ENCODE measurements around the gene DAP3. TPM values are rescaled to one million over a fixed set of nuclear protein-coding genes. Genes with fewer than 3 reads are reported as not detected.
"Not testable (repeated sequence)": the region's sequence is repeated elsewhere in the genome, so short reads cannot be mapped to it uniquely, and the experiment has no call there.

DAP3 gene
- total and polyA plus RNA-seq, 4 donors: 50.0 to 101 (median 92.3) TPM

GRCh38 chr1:155698382-155699038 is 9.6 kb downstream of the DAP3 start:
- H3K4me1 ChIP-seq (ENCODE audit: control insufficient read depth in 5 of 5, insufficient read depth in 5 of 5, low read length in 5 of 5): peaks cover 0 to 14% (median 0%) of the 10 kb centered on the region in 5 donors
- no peaks in the 10 kb centered on the region for H3K36me3 ChIP-seq (ENCODE audit: control insufficient read depth in 4 of 4, insufficient read depth in 4 of 4, low read length in 4 of 4)
- ATAC-seq (ENCODE audit: insufficient read depth, low FRiP score) (no peak), DNase-seq (no peak)
- H3K4me3 ChIP-seq: no peak overlapping the region
- WGBS, 2 donors: 95% methylated on average over 13 of the region's 13 CpGs
- TF ChIP-seq CTCF (IDR thresholded peaks at IDR 0.05; ENCODE audit: control extremely low read depth, extremely low read depth): no peak
- H3K9ac ChIP-seq (ENCODE audit: insufficient read depth in 1 of 2, low read length in 2 of 2): no peak overlapping the region
- no peaks in the 10 kb centered on the region for H3K27me3 ChIP-seq (ENCODE audit: control insufficient read depth in 3 of 3, insufficient read depth in 3 of 3, low read length in 2 of 3)
- no peaks in the 10 kb centered on the region for H3K9me3 ChIP-seq (ENCODE audit: control insufficient read depth in 4 of 4, insufficient read depth in 3 of 4, low read length in 3 of 4)
- H3K27ac ChIP-seq (ENCODE audit: low read depth in 1 of 2, low read length in 1 of 2): no peak overlapping the region

DNA sequence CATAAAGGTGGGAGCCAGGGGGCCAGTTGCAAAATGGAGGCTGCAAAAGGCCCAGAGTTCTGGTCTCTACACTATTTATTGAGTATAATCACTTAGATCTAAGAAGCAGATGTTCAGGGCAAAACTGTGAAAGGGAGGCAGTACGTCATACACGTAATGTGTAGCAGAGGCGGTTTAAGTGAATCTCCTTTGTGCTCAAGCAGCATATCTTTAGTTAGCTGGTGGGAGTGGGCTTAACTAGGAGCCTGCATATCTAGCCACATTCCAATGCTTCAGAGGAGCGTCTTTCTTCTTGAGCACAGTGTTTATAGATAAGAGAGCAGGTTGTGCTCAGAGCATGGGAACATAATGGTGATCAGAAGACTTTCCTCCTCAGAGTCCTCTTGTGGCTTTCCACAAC is 10.2 kb downstream of the DAP3 start:
- not testable (repeated sequence) for ATAC-seq (ENCODE audit: insufficient read depth, low FRiP score)
- 89 to 91% methylated on average over 4 of the region's 4 CpGs for WGBS, 2 donors
- peaks cover 0 to 14% (median 0%) of the 10 kb centered on the region in 5 donors for H3K4me1 ChIP-seq (ENCODE audit: control insufficient read depth in 5 of 5, insufficient read depth in 5 of 5, low read length in 5 of 5)

DNA sequence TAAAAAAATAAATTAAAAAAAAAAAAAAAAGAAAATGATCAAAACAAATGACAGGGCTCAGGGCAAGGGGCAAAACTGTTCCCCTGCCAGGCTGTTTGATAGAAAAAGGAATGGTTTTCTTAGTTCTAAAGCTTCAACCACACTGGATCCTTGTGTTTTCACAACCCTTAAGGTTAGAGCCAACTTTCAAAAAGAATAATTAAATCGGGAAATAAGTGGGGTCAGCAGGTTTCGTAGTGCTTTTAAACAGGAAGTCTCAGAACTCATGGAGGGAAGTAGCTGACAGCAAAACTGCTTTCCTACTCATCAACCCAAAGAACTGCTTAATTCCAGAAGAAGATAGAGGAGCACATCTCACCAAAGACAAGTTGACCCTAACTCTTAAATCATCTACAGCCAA is 12.8 kb downstream of the DAP3 start:
- not testable (repeated sequence) for ATAC-seq (ENCODE audit: insufficient read depth, low FRiP score)
- peaks cover 0 to 14% (median 0%) of the 10 kb centered on the region in 5 donors for H3K4me1 ChIP-seq (ENCODE audit: control insufficient read depth in 5 of 5, insufficient read depth in 5 of 5, low read length in 5 of 5)

More for the DNA sequence above, 10.2 kb downstream of the DAP3 start:
- peak in 1 of 3 donors; percentile 1 for DNase-seq
- not testable (repeated sequence) for H3K36me3 ChIP-seq (ENCODE audit: control insufficient read depth in 4 of 4, insufficient read depth in 4 of 4, low read length in 4 of 4); H3K4me3 ChIP-seq; H3K27me3 ChIP-seq (ENCODE audit: control insufficient read depth in 3 of 3, insufficient read depth in 3 of 3, low read length in 2 of 3); H3K9me3 ChIP-seq (ENCODE audit: control insufficient read depth in 4 of 4, insufficient read depth in 3 of 4, low read length in 3 of 4); H3K27ac ChIP-seq (ENCODE audit: low read depth in 1 of 2, low read length in 1 of 2); H3K9ac ChIP-seq (ENCODE audit: insufficient read depth in 1 of 2, low read length in 2 of 2)

GRCh38 chr1:155703216-155703615 is 14.3 kb downstream of the DAP3 start:
- Histone ChIP-seq H3K9ac (ENCODE audit: insufficient read depth in 1 of 2, low read length in 2 of 2) (no peak overlapping the region), H3K27me3 (ENCODE audit: control insufficient read depth in 3 of 3, insufficient read depth in 3 of 3, low read length in 2 of 3) (no peaks in the 10 kb centered on the region), H3K27ac (ENCODE audit: low read depth in 1 of 2, low read length in 1 of 2) (no peak overlapping the region), H3K4me1 (ENCODE audit: control insufficient read depth in 5 of 5, insufficient read depth in 5 of 5, low read length in 5 of 5) (peaks cover 0 to 10% (median 0%) of the 10 kb centered on the region in 5 donors), H3K4me3 (no peak overlapping the region), H3K9me3 (ENCODE audit: control insufficient read depth in 4 of 4, insufficient read depth in 3 of 4, low read length in 3 of 4) (no peaks in the 10 kb centered on the region), H3K36me3 (ENCODE audit: control insufficient read depth in 4 of 4, insufficient read depth in 4 of 4, low read length in 4 of 4) (no peaks in the 10 kb centered on the region)
- no peak for TF ChIP-seq CTCF (IDR thresholded peaks at IDR 0.05; ENCODE audit: control extremely low read depth, extremely low read depth)
- WGBS, 2 donors: 93 to 95% methylated on average over 6 of the region's 6 CpGs
- DNase-seq (no peak), ATAC-seq (ENCODE audit: insufficient read depth, low FRiP score) (no peak)

More for the DNA sequence above, 12.8 kb downstream of the DAP3 start:
- not testable (repeated sequence) for H3K4me3 ChIP-seq; DNase-seq; H3K36me3 ChIP-seq (ENCODE audit: control insufficient read depth in 4 of 4, insufficient read depth in 4 of 4, low read length in 4 of 4); H3K27me3 ChIP-seq (ENCODE audit: control insufficient read depth in 3 of 3, insufficient read depth in 3 of 3, low read length in 2 of 3); H3K9ac ChIP-seq (ENCODE audit: insufficient read depth in 1 of 2, low read length in 2 of 2); H3K27ac ChIP-seq (ENCODE audit: low read depth in 1 of 2, low read length in 1 of 2); H3K9me3 ChIP-seq (ENCODE audit: control insufficient read depth in 4 of 4, insufficient read depth in 3 of 4, low read length in 3 of 4)
- 19 to 34% methylated on average over 2 of the region's 2 CpGs for WGBS, 2 donors

DNA sequence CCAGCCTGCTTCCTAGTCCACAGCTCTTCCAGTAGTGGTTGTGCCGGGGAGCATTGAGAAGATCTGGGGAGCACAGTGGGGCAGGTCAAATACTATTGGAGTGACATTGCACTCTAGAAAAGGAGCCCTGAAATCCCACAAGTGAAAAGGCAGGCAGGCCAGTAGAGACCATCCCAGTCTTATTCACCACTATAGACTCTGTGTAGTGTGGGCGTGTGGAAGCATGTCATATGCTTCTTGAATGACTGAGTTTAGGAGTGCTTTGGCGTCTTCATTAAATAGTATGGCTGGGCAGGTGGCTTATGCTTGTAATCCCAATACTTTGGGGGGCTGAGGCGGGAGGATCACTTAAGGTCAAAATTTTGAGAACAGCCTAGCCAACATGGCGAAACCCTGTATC is 15.5 kb downstream of the DAP3 start:
- H3K27ac ChIP-seq (ENCODE audit: low read depth in 1 of 2, low read length in 1 of 2); DNase-seq; H3K9me3 ChIP-seq (ENCODE audit: control insufficient read depth in 4 of 4, insufficient read depth in 3 of 4, low read length in 3 of 4); H3K27me3 ChIP-seq (ENCODE audit: control insufficient read depth in 3 of 3, insufficient read depth in 3 of 3, low read length in 2 of 3); H3K36me3 ChIP-seq (ENCODE audit: control insufficient read depth in 4 of 4, insufficient read depth in 4 of 4, low read length in 4 of 4); ATAC-seq (ENCODE audit: insufficient read depth, low FRiP score); H3K4me1 ChIP-seq (ENCODE audit: control insufficient read depth in 5 of 5, insufficient read depth in 5 of 5, low read length in 5 of 5); H3K4me3 ChIP-seq; H3K9ac ChIP-seq (ENCODE audit: insufficient read depth in 1 of 2, low read length in 2 of 2): not testable (repeated sequence)
- WGBS, 2 donors: 91 to 99% methylated on average over 4 to 5 of the region's 5 CpGs
